Measurements from ENCODE around the gene PGF.

Gene PGF

GRCh38 chr14:74978416-74978947 is 23.1 kb upstream of the PGF start:
- DNase-seq = no peak

GRCh38 chr14:74977901-74978385 is 22.5 kb upstream of the PGF start:
- no peak for DNase-seq

- no peak for DNase-seq
Measured at GRCh38 chr14:74977164-74977900, 21.9 kb upstream of the PGF start.

- DNase-seq = no peak
Measured at GRCh38 chr14:74976264-74977113, 21.1 kb upstream of the PGF start.

- no peak for DNase-seq
Measured at GRCh38 chr14:74975059-74975810, 19.8 kb upstream of the PGF start.

GRCh38 chr14:74974364-74975058 is 19.1 kb upstream of the PGF start:
- DNase-seq = no peak

GRCh38 chr14:74973905-74974363 is 18.5 kb upstream of the PGF start:
- no peak for DNase-seq

GRCh38 chr14:74973003-74973653 is 17.7 kb upstream of the PGF start:
- DNase-seq = peak; percentile 46

- DNase-seq = no peak
Measured at GRCh38 chr14:74968811-74969210, 13.4 kb upstream of the PGF start.

GRCh38 chr14:74965486-74966153 is 10.2 kb upstream of the PGF start:
- DNase-seq = peak; percentile 44

GRCh38 chr14:74964787-74965485 is 9.5 kb upstream of the PGF start:
- DNase-seq = peak; percentile 69

- peak; percentile 30 for DNase-seq
Measured at GRCh38 chr14:74963705-74964271, 8.4 kb upstream of the PGF start.

- no peak for DNase-seq
Measured at GRCh38 chr14:74963178-74963704, 7.8 kb upstream of the PGF start.

GRCh38 chr14:74962493-74962892 is 7.1 kb upstream of the PGF start:
- DNase-seq = no peak

- DNase-seq = no peak
Measured at GRCh38 chr14:74962046-74962445, 6.6 kb upstream of the PGF start.

GRCh38 chr14:74961238-74961911 is 6.0 kb upstream of the PGF start:
- DNase-seq = no peak

GRCh38 chr14:74960736-74961135 is 5.3 kb upstream of the PGF start:
- DNase-seq = no peak

- no peak for DNase-seq
Measured at GRCh38 chr14:74959596-74960180, 4.3 kb upstream of the PGF start.

Data from fibroblast of skin of scalp (primary cell).